22Rv1 (cell line): ENCODE results near the gene ISCU.

ENCODE experiments used
- ZFX ChIP-seq: fragments of 450-650 bp; IDR thresholded peaks from 2 replicates; pipeline ENCODE4 v1.6.1; 2017; ENCODE audit warnings: antibody characterized with exemption, borderline replicate concordance
- TF ChIP-seq, protein P1 (sequence below): fragments of 450-650 bp; IDR thresholded peaks from 2 replicates; pipeline ENCODE4 v1.5.1; 2017; ENCODE audit warnings: mild to moderate bottlenecking

DNA sequence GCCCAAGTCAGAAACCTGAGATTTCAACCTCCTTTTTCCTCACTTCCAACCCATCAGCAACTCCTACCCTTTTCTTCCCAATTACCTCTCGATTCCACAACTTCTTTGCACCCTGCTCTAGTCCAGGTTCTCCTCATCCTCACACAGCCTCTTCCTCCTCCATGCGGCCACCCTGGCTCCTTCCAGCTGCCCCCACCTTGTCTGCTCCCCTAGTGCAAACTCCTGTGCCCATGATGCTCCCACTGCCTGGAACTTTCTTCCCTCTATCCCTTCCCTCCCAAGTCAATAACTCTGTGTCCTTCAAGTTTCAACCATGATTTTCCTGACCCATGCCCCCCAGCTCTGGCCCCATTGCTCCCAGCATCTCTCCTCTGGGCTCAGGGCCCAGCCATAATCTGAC lies 54.0 kb downstream of the ISCU start:
- TF ChIP-seq, protein P1, sequence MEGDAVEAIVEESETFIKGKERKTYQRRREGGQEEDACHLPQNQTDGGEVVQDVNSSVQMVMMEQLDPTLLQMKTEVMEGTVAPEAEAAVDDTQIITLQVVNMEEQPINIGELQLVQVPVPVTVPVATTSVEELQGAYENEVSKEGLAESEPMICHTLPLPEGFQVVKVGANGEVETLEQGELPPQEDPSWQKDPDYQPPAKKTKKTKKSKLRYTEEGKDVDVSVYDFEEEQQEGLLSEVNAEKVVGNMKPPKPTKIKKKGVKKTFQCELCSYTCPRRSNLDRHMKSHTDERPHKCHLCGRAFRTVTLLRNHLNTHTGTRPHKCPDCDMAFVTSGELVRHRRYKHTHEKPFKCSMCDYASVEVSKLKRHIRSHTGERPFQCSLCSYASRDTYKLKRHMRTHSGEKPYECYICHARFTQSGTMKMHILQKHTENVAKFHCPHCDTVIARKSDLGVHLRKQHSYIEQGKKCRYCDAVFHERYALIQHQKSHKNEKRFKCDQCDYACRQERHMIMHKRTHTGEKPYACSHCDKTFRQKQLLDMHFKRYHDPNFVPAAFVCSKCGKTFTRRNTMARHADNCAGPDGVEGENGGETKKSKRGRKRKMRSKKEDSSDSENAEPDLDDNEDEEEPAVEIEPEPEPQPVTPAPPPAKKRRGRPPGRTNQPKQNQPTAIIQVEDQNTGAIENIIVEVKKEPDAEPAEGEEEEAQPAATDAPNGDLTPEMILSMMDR, result no peak
- no peak for TF ChIP-seq ZFX
